GM10248 (cell line): ENCODE data around the gene ANTXR1.

Experiments used
- CTCF ChIA-PET: fragments of 300-600 bp; sonication (Branson Sonifier 250); formaldehyde crosslinking; extraction: SDS; loops from one replicate; lab custom pipeline; 2021; ENCODE audit warnings: antibody characterized with exemption; lab: Yijun Ruan, JAX
- POLR2A ChIA-PET: fragments of 350-650 bp; sonication (Branson Sonifier 250); formaldehyde crosslinking; extraction: SDS; loops from one replicate; lab custom pipeline; 2020; ENCODE audit warnings: antibody characterized with exemption; lab: Yijun Ruan, JAX
- DNase-seq: peaks from one replicate; pipeline ENCODE4 v3.0.0; 2012; ENCODE audit errors: extremely low spot score
- CTCF ChIP-seq: IDR thresholded peaks from 2 replicates; pipeline ENCODE4 v1.5.1; 2012; ENCODE audit warnings: mild to moderate bottlenecking, low read depth; ENCODE audit errors: extremely low read depth, missing control alignments, control extremely low read depth

The ANTXR1 gene

DNA sequence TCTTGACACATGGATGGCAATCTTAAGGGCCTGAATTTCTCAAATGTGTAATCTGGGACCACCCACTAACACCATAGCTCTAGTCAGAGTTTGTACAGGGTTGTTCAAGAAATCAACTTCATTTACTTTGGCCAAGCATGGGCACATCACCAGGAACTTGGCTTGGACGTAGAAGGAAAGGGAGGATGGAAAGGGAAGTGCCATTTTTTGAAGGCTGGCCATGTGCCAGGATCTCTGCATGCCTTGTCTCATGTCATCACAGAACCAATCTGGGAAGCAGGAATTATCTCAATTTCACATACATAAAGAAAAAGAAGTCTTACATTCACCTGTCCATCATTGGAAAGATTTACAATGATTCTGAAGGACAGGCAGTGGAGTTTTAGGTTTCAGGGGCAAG lies 128.1 kb downstream of the ANTXR1 start:
- ChIA-PET POLR2A (no interaction called here), CTCF (interaction anchor here (0.7 to 1.2 kb wide), 2 partner anchors 8 to 42 kb away, joined by 3 read pairs; no protein-coding TSS in a partner anchor)
- no peak for TF ChIP-seq CTCF
- DNase-seq: no peak

GRCh38 chr2:69143748-69144360 lies 130.9 kb downstream of the ANTXR1 start:
- ChIA-PET POLR2A (no interaction called here), CTCF (interaction anchor here (1.1 kb wide), 1 partner anchor 29 kb away, joined by 3 read pairs; no protein-coding TSS in a partner anchor)
- no peak for TF ChIP-seq CTCF
- DNase-seq: no peak

GRCh38 chr2:69145204-69145603 lies 132.2 kb downstream of the ANTXR1 start:
- POLR2A ChIA-PET: no interaction called here
- TF ChIP-seq CTCF: no peak
- no peak for DNase-seq
- CTCF ChIA-PET: no interaction called here

DNA sequence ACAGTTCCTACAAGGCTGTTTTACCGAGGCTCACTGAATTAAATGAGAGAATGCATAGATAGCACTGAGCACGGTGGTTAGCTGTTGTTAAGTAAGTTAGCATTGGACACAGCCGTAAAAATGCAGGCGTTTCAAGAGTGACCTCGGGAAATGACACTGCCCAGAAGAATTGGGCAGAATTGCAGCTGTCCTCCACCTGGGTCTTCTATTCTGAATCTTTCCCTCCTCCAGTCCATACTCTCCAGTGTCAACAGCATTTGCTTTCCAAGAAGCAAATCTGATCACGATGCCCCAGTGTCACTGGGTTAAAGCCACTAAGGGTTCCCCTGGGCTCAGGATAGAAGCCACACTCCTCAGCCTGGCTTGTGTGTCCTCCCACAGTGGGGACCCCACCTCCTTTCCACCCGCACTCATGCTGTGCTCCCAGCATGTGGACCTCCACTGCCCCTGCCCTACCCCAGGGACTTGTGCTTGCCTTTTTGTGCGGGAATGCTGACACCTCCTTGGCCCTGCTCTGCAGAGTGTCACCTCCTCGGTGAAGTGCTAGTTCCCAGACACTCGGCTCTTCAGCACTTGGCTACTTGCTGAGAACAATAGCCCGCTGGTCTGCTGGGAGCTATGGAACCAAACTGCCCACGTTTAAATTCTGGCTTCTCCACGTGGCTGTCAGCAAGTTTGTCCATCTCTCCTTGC lies 135.0 kb downstream of the ANTXR1 start:
- ChIA-PET CTCF (interaction anchor here (1.6 kb wide), 1 partner anchor 22 kb away, joined by 4 read pairs; no protein-coding TSS in a partner anchor), POLR2A (no interaction called here)
- no peak for DNase-seq
- no peak for TF ChIP-seq CTCF

- CTCF ChIA-PET: interaction anchor here (0.8 to 1.6 kb wide), 3 partner anchors 9 to 37 kb away, joined by 3 to 4 read pairs (median 3); no protein-coding TSS in a partner anchor
- no peak for TF ChIP-seq CTCF
- DNase-seq: no peak
- POLR2A ChIA-PET: no interaction called here
Measured at GRCh38 chr2:69149631-69150215, 136.7 kb downstream of the ANTXR1 start.

DNA sequence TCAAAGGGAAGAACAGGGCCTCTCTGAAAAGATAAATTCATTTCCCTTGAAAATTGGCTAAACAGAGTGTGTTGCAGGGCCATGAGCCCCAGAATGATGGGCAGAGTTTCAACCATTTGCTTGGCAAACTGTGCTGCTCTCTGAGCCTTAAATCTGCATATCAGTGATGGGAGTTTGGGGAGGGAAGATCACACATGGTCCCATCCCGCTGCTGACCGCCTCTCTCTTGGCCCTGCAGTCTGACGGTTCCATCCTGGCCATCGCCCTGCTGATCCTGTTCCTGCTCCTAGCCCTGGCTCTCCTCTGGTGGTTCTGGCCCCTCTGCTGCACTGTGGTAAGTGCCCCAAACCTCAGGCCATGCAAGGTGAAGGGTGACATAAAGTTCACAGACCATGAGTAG lies 139.0 kb downstream of the ANTXR1 start:
- no peak for DNase-seq
- POLR2A ChIA-PET: no interaction called here
- CTCF ChIA-PET: no interaction called here
- no peak for TF ChIP-seq CTCF
